Measurements from ENCODE around the gene SULT4A1.
"Not testable (repeated sequence)": the region's sequence is repeated elsewhere in the genome, so short reads cannot be mapped to it uniquely, and the experiment has no call there.

DNA sequence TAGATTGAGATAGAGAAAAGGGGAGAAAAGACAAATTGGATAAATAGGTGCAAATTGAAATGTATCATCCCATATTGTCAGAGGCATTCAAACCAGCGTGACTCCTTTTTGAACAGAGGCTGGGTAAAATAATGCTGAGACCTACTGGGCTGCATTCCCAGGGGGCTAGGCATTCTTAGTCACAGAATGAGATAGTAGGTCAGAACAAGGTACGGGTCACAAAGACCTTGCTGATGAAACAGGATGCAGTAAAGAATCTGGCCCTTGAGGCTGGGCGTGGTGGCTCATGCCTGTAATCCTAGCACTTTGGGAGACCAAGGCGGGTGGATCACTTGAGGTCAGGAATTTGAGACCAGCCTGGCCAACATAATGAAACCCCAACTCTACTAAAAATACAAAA lies 6.7 kb upstream of the SULT4A1 start:
- TF ChIP-seq EZH2 (IDR thresholded peaks at IDR 0.05; ENCODE audit: borderline replicate concordance, low read depth, low read length, severe bottlenecking); CTCF (IDR thresholded peaks at IDR 0.05; ENCODE audit: borderline replicate concordance, extremely low read depth, low read length, poor library complexity, severe bottlenecking): not testable (repeated sequence)

Measured in DND-41 (cell line).